Panc1 (cell line): ENCODE data around the gene C11orf58. TPM values are rescaled to one million over a fixed set of nuclear protein-coding genes. Genes with fewer than 3 reads are reported as not detected.

Experiments
- ATAC-seq: fragments of 200-7000 bp; cut with Tn5 transposase; 2 replicates; pipeline ENCODE4 v1.9.1; 2020; ENCODE audit warnings: mild to moderate bottlenecking, moderate library complexity
- BruUV-seq: library from RNA; stranded (reverse); fragments of 400-500 nt; replicated peaks from 2 replicates; lab custom pipeline; 2021; lab: Mats Ljungman, UMichigan
- CTCF ChIA-PET: fragments of 300-600 bp; sonication (Branson Sonifier 250); formaldehyde crosslinking; loops from one replicate; lab custom pipeline; 2022; ENCODE audit warnings: antibody characterized with exemption; lab: Charles Lee
- POLR2A ChIA-PET: fragments of 300-600 bp; sonication (Branson Sonifier 250); formaldehyde crosslinking; loops from one replicate; lab custom pipeline; 2022; ENCODE audit warnings: antibody characterized with exemption; lab: Charles Lee
- DNase-seq: peaks from one replicate; pipeline ENCODE4 v3.0.0-alpha.2; 2010; ENCODE audit warnings: low read depth, low spot score
- H3K27ac ChIP-seq: 2 replicates; pipeline ENCODE4 v1.5.1; 2011; ENCODE audit warnings: mild to moderate bottlenecking, low read length, inconsistent platforms
- H3K27me3 ChIP-seq: fragments of 200-500 bp; sonication (Bioruptor generic); 2 replicates; pipeline ENCODE4 v1.6.0; 2014; ENCODE audit warnings: low read length, inconsistent platforms; ENCODE audit not compliant: control insufficient read depth, insufficient read depth
- H3K36me3 ChIP-seq: fragments of 200-500 bp; sonication (Bioruptor generic); 2 replicates; pipeline ENCODE4 v1.5.1; 2014; ENCODE audit warnings: inconsistent platforms, mild to moderate bottlenecking, low read length, moderate library complexity; ENCODE audit not compliant: control insufficient read depth, insufficient read depth
- H3K4me1 ChIP-seq: 2 replicates; pipeline ENCODE4 v1.5.1; 2011; ENCODE audit warnings: inconsistent platforms, mild to moderate bottlenecking, low read length, moderate library complexity; ENCODE audit not compliant: control insufficient read depth, insufficient read depth
- H3K4me3 ChIP-seq, 2 experiments: 2 replicates each; pipeline ENCODE4 v1.5.1; 2011 to 2012; ENCODE audit warnings: low read depth in 2 of 2, low read length in 2 of 2, mild to moderate bottlenecking in 2 of 2, inconsistent platforms in 1 of 2, moderate library complexity in 1 of 2
- H3K9me3 ChIP-seq: fragments of 200-500 bp; sonication (Bioruptor generic); 2 replicates; pipeline ENCODE4 v1.5.1; 2014; ENCODE audit warnings: low read depth, mild to moderate bottlenecking, inconsistent platforms, low read length, moderate library complexity; ENCODE audit not compliant: control insufficient read depth, insufficient read depth
- POLR2AphosphoS5 ChIP-seq: IDR thresholded peaks from 2 replicates; pipeline ENCODE4 v1.6.1; 2012; ENCODE audit warnings: mild to moderate bottlenecking, low read depth, low read length, moderate library complexity
- REST ChIP-seq, 2 experiments: IDR thresholded peaks; 2 replicates each; pipeline ENCODE4 v1.6.1; 2011 to 2012; ENCODE audit warnings: low read depth in 2 of 2, control low read depth in 1 of 2, low read length in 1 of 2, mild to moderate bottlenecking in 1 of 2, moderate library complexity in 1 of 2; ENCODE audit not compliant: insufficient read depth in 1 of 2
- SIN3A ChIP-seq: IDR thresholded peaks from 2 replicates; pipeline ENCODE4 v1.6.1; 2012; ENCODE audit warnings: low read depth, mild to moderate bottlenecking, low read length, moderate library complexity, borderline replicate concordance; ENCODE audit not compliant: insufficient read depth
- TCF7L2 ChIP-seq: IDR thresholded peaks from 2 replicates; pipeline ENCODE4 v1.6.1; 2011; ENCODE audit warnings: mild to moderate bottlenecking, low read depth, low read length, inconsistent platforms
- in situ Hi-C: cut with HindIII; loops from 2 replicates; pipeline ENCODE4 v1.10.0; 2016; ENCODE audit warnings: low sequenced_read_pairs, low pct_unique_long_range_greater_than_20kb
- intact Hi-C: fragments of 100-400 bp; cut with micrococcal nuclease; formaldehyde crosslinking; loops from one replicate; pipeline ENCODE4 v1.10.0; 2022; ENCODE audit not compliant: unreplicated experiment
- total RNA-seq: library from RNA; stranded (reverse); gene quantifications from one replicate; pipeline ENCODE4 v1.2.1, GENCODE V29; 2021; ENCODE audit not compliant: unreplicated experiment
- TF ChIP-seq, protein P1 (sequence below): fragments of 450-650 bp; IDR thresholded peaks from 2 replicates; pipeline ENCODE4 v1.5.1; 2017; ENCODE audit warnings: mild to moderate bottlenecking

C11orf58 gene
- total RNA-seq, 1 experiment from 2014 or later: 97.6 TPM

GRCh38 chr11:16781936-16782919, 43.8 kb downstream of the C11orf58 start:
- no peaks in the 10 kb centered on the region for H3K27me3 ChIP-seq
- DNase-seq (no peak), ATAC-seq (no peak)
- in situ Hi-C loops (no loop called here), intact Hi-C loops (loop anchor here (10.0 kb wide), 1 partner anchor 283 kb away; no protein-coding TSS in a partner anchor)
- no peaks in the 10 kb centered on the region for H3K4me1 ChIP-seq
- POLR2A ChIA-PET: no interaction called here
- TF ChIP-seq POLR2AphosphoS5 (no peak), SIN3A (no peak), REST (IDR thresholded peaks at IDR 0.05; ENCODE audit: insufficient read depth in 1 of 2, low read depth in 2 of 2, low read length in 1 of 2) (no peak), TCF7L2 (no peak)
- TF ChIP-seq, protein P1, sequence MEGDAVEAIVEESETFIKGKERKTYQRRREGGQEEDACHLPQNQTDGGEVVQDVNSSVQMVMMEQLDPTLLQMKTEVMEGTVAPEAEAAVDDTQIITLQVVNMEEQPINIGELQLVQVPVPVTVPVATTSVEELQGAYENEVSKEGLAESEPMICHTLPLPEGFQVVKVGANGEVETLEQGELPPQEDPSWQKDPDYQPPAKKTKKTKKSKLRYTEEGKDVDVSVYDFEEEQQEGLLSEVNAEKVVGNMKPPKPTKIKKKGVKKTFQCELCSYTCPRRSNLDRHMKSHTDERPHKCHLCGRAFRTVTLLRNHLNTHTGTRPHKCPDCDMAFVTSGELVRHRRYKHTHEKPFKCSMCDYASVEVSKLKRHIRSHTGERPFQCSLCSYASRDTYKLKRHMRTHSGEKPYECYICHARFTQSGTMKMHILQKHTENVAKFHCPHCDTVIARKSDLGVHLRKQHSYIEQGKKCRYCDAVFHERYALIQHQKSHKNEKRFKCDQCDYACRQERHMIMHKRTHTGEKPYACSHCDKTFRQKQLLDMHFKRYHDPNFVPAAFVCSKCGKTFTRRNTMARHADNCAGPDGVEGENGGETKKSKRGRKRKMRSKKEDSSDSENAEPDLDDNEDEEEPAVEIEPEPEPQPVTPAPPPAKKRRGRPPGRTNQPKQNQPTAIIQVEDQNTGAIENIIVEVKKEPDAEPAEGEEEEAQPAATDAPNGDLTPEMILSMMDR: no peak
- BruUV-seq: no TSS peak
- CTCF ChIA-PET: no interaction called here
- H3K36me3 ChIP-seq: no peaks in the 10 kb centered on the region
- H3K4me3 ChIP-seq: no peak overlapping the region
- H3K9me3 ChIP-seq: no peaks in the 10 kb centered on the region
- H3K27ac ChIP-seq: no peak overlapping the region

GRCh38 chr11:16783321-16783801, 44.9 kb downstream of the C11orf58 start:
- Histone ChIP-seq H3K4me3 (no peak overlapping the region), H3K9me3 (no peaks in the 10 kb centered on the region), H3K36me3 (no peaks in the 10 kb centered on the region), H3K4me1 (peaks cover 4% of the 10 kb centered on the region; the same call in 1 of the 2 replicates), H3K27me3 (no peaks in the 10 kb centered on the region), H3K27ac (no peak overlapping the region)
- DNase-seq (no peak), ATAC-seq (no peak)
- POLR2A ChIA-PET: no interaction called here
- CTCF ChIA-PET: interaction anchor here (0.6 kb wide), 1 partner anchor 163 kb away, joined by 3 read pairs; no protein-coding TSS in a partner anchor
- no peak for TF ChIP-seq POLR2AphosphoS5
- TF ChIP-seq, protein P1: no peak
- TF ChIP-seq REST (IDR thresholded peaks at IDR 0.05; ENCODE audit: insufficient read depth in 1 of 2, low read depth in 2 of 2, low read length in 1 of 2): no peak
- no peak for TF ChIP-seq SIN3A
- no peak for TF ChIP-seq TCF7L2
- in situ Hi-C loops (no loop called here), intact Hi-C loops (loop anchor here (10.0 kb wide), 1 partner anchor 281 kb away; no protein-coding TSS in a partner anchor)
- no TSS peak for BruUV-seq
